Erythroblast (primary cell): ENCODE data around the gene TMEM53.

Experiments used
- GATA1 ChIP-seq: IDR thresholded peaks from 2 replicates; pipeline ENCODE4 v1.6.1; 2011; ENCODE audit warnings: low read depth, mild to moderate bottlenecking, control low read depth, low read length, moderate library complexity
- POLR2A ChIP-seq: IDR thresholded peaks from 2 replicates; pipeline ENCODE4 v1.6.1; 2011; ENCODE audit warnings: mild to moderate bottlenecking, low read length

- TF ChIP-seq POLR2A = no peak
- TF ChIP-seq GATA1 = no peak
Measured at GRCh38 chr1:44681905-44682882, 7.9 kb upstream of the TMEM53 start.
